ENCODE data around the gene ASB5.

DNA sequence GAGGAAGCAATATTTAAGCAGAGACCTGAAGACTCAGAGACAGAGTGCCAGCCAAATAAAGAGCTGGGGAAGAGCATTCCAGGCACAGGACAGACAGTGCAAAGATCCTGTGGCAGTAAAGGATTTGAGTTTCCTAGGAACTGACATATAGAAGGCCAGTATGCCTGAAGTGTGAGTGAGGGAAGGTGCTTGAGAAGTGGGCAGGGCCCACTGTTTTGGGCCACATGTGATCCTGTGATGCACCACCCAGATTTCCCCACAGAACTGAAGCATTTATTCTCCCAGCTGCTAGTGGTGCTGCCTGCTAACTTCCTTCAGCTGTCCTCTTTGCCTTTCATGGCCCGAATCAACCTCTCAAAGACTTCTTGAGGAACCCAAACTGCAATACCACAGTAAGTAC is 23.9 kb upstream of the ASB5 start:
- TF ChIP-seq, protein P1, sequence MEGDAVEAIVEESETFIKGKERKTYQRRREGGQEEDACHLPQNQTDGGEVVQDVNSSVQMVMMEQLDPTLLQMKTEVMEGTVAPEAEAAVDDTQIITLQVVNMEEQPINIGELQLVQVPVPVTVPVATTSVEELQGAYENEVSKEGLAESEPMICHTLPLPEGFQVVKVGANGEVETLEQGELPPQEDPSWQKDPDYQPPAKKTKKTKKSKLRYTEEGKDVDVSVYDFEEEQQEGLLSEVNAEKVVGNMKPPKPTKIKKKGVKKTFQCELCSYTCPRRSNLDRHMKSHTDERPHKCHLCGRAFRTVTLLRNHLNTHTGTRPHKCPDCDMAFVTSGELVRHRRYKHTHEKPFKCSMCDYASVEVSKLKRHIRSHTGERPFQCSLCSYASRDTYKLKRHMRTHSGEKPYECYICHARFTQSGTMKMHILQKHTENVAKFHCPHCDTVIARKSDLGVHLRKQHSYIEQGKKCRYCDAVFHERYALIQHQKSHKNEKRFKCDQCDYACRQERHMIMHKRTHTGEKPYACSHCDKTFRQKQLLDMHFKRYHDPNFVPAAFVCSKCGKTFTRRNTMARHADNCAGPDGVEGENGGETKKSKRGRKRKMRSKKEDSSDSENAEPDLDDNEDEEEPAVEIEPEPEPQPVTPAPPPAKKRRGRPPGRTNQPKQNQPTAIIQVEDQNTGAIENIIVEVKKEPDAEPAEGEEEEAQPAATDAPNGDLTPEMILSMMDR (IDR thresholded peaks at IDR 0.05; ENCODE audit: poor library complexity, severe bottlenecking) = no peak
- TF ChIP-seq EP300 (conservative IDR thresholded peaks at IDR 0.05; ENCODE audit: poor library complexity, severe bottlenecking) = no peak
- TF ChIP-seq, protein P2, sequence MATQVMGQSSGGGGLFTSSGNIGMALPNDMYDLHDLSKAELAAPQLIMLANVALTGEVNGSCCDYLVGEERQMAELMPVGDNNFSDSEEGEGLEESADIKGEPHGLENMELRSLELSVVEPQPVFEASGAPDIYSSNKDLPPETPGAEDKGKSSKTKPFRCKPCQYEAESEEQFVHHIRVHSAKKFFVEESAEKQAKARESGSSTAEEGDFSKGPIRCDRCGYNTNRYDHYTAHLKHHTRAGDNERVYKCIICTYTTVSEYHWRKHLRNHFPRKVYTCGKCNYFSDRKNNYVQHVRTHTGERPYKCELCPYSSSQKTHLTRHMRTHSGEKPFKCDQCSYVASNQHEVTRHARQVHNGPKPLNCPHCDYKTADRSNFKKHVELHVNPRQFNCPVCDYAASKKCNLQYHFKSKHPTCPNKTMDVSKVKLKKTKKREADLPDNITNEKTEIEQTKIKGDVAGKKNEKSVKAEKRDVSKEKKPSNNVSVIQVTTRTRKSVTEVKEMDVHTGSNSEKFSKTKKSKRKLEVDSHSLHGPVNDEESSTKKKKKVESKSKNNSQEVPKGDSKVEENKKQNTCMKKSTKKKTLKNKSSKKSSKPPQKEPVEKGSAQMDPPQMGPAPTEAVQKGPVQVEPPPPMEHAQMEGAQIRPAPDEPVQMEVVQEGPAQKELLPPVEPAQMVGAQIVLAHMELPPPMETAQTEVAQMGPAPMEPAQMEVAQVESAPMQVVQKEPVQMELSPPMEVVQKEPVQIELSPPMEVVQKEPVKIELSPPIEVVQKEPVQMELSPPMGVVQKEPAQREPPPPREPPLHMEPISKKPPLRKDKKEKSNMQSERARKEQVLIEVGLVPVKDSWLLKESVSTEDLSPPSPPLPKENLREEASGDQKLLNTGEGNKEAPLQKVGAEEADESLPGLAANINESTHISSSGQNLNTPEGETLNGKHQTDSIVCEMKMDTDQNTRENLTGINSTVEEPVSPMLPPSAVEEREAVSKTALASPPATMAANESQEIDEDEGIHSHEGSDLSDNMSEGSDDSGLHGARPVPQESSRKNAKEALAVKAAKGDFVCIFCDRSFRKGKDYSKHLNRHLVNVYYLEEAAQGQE (IDR thresholded peaks at IDR 0.05; ENCODE audit: borderline replicate concordance) = no peak
- TF ChIP-seq TAF1 (IDR thresholded peaks at IDR 0.05; ENCODE audit: low read depth) = no peak
- no peak for TF ChIP-seq EZH2 (IDR thresholded peaks at IDR 0.05; ENCODE audit: borderline replicate concordance, insufficient read depth, low read length, poor library complexity, severe bottlenecking)
- no peak for TF ChIP-seq POLR2AphosphoS5 (IDR thresholded peaks at IDR 0.05)
- no peak for TF ChIP-seq RAD21 (conservative IDR thresholded peaks at IDR 0.05)
